ENCODE results near the gene PTRH2.

PTRH2 gene

DNA sequence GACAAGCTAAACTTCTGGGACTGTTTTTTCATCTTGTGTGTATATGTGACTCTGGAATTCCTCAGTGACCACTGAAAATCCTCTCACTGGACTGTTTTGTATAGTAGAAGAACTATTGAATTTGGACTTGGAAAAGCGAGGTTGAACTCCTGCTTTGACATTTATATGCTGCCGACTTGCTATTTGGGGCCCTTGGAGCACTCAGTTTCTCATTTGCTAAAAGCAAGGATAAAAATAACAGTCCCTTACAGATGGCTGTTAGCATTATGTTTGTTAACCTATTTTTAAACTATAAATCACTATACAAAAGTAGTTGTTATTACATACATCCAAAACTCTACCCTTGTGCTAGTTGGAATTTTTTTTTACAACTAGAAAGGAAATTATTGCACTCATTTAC, 9.2 kb upstream of the PTRH2 start:
- DNase-seq, result no peak

DNA sequence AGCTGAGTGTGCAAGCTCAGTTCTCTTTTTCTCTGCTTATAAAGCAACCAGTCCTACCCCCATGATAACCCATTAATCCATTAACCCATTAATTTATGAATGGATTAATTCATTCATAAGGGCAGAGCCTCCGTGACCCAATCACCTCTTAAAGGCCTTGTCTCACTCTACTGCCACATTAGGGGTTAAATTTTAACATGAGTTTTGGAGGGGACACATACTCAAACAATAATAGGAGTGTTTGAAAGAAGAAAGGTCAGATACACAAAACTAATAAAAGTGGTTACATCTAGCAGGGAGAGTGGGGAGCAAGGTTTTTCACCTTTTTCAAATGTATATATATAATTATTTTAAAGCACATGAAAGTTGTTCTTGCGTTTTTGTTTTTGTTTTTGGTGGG, 7.0 kb upstream of the PTRH2 start:
- no peak for DNase-seq

DNA sequence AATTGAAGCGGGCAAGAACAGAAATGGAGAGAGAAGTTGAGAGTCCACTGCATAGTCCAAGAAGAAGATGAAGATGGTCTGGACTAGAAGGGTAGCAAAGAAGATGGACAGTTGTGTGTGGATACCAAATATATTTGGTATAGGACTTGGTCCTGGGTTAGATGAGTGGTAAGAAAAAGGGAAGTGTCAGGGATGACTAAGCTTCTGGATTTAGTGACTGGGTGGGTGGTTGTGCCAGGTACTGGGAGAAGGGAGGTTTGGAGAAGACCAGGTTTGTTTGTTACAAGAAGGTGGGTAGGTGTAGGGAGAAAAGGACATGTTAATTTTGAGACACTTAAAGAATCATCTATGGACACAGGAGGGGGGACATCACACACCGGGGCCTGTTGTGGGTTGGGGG, 5.6 kb upstream of the PTRH2 start:
- no peak for DNase-seq

DNA sequence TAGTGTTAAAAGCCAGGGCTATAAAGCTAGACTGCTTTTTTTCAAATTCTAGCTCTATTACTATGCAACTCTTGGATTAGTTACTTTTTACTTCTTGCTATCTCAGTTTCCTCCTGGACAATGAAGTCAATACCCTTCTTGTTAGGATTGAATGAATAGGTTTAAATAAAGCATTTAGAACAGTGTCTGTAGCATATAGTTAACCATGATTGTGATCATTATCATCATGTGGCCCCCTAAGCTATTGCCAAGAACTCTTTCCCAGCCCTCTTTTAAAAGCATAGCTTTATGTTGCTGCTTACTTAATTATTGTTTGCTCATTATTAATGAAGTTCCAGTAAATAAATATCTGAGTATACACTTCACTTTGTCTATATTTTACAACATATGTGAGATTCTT, 4.7 kb upstream of the PTRH2 start:
- no peak for DNase-seq

DNA sequence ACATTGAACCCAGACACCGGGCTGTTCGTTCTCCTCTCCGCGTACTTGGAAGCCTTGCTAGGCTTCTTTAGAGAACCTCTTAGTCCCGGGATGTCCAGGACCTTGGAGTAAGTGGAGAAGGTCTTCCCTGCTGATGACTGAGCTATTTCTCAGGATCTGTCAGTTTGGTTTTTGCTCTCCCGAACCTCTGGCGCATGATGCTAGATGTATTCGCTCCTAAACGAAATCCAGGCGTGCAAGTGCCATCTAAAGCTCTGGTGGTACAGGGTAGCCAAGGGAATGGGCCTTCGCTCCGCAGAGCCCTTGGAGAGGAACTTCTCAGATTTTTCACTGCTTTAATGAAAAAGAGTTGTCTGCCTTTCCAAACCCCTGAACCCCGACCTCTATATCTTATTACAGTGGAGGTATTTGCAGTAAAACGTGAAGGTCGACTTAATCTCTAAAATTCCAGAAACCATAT, 771 bp upstream of the PTRH2 start:
- no peak for DNase-seq

DNA sequence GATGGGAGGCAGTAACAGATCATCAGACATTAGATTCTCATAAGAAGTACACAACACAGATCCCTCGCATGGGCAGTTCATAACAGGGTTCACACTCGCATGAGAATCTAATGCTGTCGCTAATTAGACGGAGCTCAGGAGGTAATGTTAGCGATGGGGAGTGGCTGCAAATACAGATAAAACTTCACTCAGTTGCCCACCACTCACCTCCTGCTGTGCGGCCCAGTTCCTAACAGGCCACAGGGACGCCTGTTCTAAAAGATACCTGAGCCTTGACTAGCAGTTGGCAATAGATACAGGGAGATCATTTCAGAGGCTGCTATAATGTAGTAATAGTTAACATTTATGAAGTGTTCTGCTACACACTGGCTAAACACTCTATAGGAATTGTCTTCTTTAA, 4.9 kb downstream of the PTRH2 start:
- DNase-seq, result no peak

DNA sequence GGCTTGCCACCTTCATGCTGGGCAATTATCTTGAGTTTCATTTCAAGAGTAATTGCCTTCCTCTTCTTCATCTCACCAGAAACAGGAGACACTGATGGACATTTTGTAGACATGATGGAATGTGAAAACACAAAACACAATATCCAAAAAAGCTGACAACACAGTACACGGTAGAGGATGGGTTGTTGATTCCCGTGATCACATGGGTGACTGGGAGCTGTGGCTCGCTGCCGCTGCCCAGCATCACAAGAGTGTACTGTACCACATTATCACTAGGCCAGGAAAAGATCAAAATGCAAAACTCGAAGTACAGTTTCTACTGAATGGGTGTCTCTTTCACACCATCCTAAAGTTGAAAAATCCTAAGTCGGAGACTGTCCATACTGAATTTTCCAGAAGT, 7.4 kb downstream of the PTRH2 start:
- no peak for DNase-seq

DNA sequence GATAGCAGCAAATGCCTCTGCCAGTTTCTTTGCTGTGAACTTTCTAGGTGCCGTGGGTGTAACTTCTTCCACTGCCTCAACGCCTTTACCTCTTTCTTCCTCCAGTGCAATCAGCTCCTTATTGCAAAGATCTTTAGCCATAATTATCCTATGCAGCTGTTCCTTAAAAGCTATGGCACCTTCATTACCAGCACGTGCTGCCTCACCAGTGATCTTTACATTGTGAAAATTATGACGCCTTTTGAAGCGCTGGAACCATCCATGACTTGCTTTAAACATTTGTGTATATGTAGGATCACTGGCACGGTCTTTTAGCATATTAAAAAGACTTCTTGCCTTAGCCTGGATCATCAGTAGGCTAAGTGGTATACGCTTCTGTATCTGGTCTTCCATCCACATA, 8.0 kb downstream of the PTRH2 start:
- no peak for DNase-seq

DNA sequence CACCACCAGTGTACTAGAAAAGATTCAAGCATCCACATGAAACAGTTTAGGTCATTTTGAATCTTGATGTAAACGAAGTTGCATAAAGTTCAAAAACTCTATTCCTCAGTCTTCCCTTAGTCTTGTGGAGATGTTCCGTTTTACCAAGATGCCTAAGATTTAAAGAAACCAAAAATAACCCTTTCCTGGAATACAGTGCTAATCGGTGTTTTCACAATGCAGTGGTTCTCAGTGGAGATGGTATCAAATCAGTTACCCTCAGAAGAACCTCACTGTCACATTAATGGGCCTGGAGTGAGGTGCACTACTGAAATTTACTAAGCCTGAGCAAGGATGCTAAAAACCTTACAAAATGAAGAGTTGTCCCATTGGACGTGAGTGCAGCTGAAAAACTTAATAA, 9.1 kb downstream of the PTRH2 start:
- no peak for DNase-seq

DNA sequence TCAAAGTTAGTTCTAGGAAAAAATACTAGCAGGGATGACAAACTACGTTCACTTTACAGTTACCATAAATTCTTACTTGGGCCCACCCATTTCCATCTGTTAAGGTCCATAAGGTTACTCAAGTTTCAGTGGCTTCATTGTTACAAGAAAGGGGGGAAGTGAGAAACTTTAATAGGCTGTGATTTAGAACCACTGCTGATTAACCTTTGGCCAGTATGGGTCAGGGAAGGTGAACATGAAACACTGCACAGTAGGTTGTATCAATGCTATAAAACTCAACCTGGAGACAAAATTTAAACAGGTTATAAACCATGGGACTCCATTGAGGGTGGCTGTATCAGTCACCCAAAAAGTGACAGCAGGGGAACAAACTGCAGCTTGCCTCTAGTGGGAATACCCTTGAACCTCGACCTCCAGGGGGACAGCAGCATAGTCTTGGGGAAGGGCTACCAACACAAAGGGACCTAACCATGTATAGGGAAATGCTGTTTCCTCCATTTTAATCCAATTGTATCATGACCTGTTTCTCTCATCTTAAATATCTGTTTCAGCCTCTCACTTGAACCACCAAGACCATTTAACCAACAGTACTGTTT, 10.4 kb downstream of the PTRH2 start:
- no peak for DNase-seq

DNA sequence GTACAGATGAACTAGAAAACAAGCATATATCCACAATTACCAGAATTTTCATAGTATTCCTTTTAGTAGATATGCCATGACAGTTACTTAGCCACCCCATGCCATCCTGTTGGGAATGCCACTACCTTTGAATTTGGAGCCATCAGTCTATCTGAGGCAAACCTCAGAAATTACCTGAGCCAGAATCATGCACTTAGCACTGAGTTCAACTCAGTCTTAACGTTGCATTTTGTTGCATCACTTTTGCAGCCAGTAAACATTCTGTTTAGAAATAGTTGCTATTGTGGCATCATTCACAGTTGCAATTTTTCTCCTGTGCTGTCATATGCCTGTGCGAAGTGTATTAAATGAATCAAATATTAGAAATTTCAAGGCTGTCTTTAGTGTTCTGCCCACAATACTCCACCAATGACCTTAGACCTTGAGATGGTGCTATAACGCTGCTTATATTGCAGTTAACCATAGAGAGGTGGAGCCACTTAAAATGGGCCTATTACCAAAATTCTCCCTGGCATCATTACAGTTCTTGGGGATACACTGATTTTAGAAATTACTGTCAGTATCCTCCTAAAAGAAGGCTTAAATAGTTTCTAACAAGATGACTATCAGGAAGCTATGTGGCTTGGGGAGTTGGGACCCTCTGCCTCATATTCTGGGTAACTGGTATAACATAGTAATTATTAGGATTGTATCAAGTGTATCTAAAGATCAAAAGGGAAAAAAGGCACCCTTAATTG, 11.1 kb downstream of the PTRH2 start:
- no peak for DNase-seq

DNA sequence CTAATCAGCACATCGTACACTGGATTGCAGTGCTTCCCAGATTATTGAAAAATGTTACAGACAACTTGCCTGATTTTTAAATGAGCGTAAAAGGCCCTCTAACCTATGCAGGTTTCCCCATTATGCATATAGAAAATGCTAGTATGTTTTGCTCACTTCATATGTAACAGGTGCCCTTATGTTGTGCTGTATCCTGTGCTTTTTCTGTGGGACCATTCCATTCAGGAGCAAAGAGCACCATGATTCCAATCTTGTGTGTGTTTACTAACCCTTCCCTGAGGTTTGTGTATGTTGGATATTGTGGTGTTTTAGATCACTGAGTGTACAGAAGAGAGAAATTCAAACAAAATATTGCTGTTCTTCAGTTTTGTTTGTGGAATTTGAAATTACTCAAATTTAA, 12.9 kb downstream of the PTRH2 start:
- DNase-seq, result no peak

DNA sequence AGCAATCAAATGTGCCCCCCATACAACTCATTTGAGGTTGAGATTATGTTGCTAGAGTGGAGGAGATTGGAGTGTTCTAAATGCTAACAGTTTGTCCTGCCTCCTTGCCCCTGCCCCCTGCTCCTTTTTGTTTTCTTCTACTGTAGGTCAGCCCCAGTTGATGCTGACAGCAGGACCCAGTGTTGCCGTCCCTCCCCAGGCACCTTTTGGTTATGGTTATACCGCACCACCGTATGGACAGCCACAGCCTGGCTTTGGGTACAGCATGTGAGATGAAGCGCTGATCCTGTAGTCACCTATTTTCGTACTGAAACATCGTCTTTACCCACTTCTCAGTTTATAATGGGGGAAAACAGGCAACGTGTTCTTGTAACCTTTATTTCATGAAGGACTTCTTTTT, 13.6 kb downstream of the PTRH2 start:
- no peak for DNase-seq

DNA sequence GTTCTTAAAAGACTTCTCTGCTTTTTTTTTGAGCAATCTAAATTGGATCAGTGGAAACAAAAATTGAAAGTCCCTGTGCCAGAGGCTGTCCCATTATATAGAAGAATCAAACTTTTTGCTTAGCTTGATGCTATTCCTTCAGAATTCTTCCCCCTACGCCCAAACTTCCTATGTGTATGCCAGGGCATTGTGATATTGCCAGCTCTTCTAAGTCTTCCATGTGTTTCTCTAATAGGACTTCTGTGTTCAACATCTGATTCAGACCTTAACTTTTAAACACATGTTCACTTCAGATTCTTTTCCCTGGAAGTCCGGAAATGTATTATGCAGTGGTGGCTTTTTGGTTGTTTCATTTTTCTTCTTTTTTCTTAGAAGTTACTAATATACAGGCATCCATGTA, 18.7 kb downstream of the PTRH2 start:
- no peak for DNase-seq

DNA sequence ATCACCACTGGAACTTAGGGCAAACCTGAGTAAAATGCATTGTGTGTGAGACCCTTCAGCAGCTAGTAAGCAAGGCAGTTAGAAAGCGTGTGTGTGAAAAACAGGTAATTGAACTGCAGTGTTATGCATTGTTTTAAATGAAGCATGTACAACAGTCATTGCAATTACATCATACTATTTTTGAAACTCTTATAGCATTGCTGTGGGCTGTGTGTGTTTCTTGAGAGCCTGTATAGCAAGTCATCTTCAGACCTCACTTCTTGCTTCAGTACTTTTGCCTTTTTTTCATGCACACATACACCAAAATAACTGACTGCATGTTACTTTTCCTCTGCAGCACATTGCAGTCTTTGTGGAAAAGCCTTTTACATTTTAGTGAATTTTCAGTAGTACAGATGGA, 19.2 kb downstream of the PTRH2 start:
- DNase-seq, result no peak

DNA sequence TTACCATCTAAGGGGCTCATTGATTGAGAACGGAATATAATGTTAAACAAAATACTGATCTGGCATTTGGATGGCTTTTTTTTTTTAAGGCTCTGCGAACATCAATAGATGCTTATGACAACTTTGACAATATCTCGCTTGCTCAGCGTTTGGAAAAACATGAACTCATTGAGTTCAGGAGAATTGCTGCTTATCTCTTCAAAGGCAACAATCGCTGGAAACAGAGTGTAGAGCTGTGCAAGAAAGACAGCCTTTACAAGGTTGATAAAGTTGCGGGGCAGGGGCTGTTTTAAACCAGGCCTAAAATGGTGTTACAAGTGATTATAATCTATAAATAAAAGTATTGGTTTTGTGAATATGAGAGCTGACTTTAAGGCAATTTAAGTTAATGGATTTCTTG, 22.3 kb downstream of the PTRH2 start:
- no peak for DNase-seq

DNA sequence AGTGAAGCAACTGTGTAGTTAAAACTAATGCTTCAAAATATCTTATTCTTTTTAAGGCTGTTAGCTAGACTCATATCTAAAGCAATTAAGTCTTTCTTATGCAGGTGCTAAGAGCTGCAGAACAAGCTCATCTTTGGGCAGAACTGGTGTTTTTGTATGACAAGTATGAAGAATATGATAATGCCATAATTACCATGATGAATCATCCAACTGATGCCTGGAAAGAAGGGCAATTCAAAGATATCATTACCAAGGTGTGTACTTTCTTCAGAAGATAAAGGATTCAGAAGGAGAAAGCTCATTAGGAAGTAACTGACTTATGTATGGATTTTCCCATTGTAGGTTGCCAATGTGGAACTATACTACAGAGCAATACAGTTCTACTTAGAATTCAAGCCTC, 23.9 kb downstream of the PTRH2 start:
- no peak for DNase-seq

DNA sequence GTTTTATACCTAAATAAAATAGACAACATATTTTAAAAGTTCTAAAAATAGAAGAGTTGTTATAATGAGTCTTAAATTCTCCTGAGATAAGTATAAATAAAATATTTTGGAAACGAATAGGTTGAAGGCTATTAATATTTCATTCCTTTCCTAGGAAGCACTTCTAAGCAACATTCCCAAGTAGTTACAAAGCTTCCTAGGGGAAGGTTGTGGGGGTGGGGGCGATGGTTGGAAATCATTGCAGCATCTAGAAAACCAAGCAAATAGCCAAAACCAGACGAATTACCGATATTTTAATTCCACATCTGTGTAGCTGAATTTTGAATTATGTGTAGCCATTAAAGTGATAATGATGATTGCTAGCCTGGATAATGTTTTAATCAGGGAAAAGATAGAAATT, 26.9 kb downstream of the PTRH2 start:
- DNase-seq, result no peak

DNA sequence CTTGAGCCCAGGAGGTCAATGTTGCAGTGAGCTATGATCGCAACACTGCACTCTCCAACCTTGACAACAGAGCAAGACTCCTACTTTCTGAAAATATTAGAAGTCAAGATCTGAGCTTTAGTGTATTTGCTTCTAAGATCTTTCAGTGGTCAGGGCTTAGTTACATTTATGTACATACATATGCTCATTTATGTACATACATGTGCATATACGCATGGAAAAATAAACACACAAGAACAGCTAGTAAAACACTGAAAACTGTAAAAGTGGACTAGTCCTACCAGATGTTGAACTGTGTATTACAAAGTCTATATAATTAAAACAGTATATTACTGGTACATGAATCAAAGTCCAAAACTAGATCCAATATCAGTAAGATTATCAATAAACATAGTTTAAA, 28.3 kb downstream of the PTRH2 start:
- DNase-seq, result no peak

DNA sequence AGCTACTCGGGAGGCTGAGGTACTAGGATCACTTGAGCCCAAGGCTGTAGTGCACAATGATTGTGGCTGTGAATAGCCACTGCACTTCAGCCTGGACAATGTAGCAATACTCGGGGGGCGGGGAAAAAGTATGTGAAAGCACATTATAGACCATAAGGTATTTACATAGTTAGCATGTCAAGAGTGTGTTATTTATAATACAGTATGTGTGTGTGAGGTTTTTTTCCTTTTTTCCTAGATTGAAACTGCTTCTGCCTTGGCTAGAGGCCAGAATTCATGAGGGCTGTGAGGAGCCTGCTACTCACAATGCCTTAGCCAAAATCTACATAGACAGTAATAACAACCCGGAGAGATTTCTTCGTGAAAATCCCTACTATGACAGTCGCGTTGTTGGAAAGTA, 30.5 kb downstream of the PTRH2 start:
- no peak for DNase-seq

DNA sequence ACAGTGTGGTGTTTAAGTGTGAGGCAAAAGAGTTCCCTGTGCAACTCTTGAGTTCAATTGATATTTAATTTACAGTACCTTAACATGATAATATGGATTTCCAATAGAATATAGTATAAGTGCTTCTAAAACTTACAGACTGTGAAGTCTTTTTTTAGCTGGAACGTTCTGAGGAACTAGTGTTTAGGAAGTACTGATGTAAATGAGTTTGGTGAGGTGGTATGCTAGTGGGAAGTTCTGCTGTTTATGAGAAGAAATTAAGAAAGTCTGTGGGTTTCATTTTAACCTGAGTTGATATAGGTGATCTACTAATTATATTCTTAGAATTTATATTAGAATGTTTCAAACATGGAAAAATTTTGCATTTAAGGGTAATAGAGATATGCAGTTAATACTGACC, 32.0 kb downstream of the PTRH2 start:
- DNase-seq, result no peak

DNA sequence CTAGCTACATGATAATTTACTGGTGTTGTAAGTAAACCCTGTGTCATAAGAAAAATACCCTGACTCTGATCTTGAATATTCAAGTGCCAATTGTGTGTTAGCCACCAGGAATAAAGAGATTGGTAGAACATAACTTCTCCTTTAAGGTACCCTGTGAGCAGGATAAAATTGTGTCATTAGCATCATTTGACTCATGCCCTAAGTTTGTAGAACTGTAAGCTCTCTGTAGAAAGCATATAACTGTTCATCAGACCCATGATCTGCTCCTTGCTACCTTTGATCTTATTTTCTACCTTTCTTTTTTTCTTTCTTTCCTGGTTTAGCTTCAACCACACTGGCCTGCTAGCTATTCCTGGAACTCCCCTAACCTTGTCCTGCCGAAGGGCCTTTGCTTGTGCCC, 35.8 kb downstream of the PTRH2 start:
- no peak for DNase-seq

DNA sequence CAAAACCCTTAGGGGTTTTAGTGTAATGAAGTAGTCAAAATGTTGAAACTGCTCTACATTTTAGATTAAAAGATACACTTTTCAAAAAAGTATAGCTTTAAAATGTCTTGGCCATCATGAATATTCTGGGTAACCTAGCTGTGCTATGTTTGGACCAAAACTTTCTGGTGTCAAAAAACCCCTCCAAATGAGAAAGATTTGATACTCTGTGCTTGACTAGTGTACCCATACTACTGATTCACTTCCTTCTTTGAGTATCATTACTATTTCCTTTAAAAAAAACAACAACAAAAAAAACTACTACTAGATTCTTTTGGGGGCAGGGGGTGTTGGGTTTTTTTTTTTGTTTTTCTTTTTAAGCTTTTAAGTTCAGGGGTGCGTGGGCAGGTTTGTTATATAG, 37.3 kb downstream of the PTRH2 start:
- DNase-seq, result no peak

DNA sequence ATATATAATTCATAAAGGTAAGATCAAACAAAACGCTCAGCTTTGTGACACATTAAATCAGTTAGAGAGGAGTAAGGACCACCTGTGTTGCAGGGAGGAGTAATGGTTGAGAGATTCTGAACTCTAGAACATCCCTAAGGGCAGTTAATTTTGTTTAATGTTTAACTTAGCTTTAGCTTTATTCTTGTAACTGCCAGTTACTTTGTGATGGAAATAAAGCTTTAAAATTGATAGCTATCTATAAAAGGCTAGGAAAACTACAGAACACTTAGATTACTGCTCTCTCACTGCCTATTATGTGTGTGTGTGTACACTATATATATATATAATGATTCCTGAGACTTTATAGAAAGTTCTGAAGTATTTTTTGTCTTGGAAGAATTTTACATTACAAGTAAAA, 37.8 kb downstream of the PTRH2 start:
- DNase-seq, result no peak

DNA sequence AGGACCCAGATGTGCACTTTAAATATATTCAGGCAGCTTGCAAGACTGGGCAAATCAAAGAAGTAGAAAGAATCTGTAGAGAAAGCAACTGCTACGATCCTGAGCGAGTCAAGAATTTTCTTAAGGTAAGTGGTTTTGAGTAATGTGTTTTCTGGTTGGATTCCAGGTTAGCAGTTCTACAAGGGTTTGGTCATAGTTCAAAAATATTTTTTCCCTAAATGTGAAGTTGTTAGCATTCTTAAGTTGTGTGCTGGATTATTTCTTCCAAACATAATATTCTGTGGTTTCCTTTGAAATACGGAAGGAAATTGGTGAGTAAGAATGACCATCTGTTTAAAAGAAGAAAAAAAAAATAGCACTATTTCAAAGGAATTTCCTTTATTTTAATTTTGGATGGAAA, 38.4 kb downstream of the PTRH2 start:
- no peak for DNase-seq
